Measurements from ENCODE around the gene MBNL2. TPM values are rescaled to one million over a fixed set of nuclear protein-coding genes. Genes with fewer than 3 reads are reported as not detected.

The MBNL2 gene
- total and polyA plus RNA-seq, 5 donors = 23.2 to 89.6 (median 75.8) TPM

- Histone ChIP-seq H3K27me3 (ENCODE audit: control insufficient read depth, insufficient read depth) (no peaks in the 10 kb centered on the region), H3K4me3 (ENCODE audit: low read length) (no peak overlapping the region), H3K4me1 (ENCODE audit: control insufficient read depth, insufficient read depth, low read length) (peaks cover 6% of the 10 kb centered on the region), H3K9me3 (ENCODE audit: control insufficient read depth, low read length) (no peaks in the 10 kb centered on the region), H3K27ac (ENCODE audit: low read length) (no peak overlapping the region)
- ATAC-seq (no peak), DNase-seq (no peak)
- intact Hi-C loops (cut with DNase I) = no loop called here
These were observed 163.0 kb downstream of the MBNL2 start for GRCh38 chr13:97385146-97385545.

GRCh38 chr13:97385854-97386253 is 163.7 kb downstream of the MBNL2 start:
- DNase-seq (no peak), ATAC-seq (no peak)
- Histone ChIP-seq H3K9me3 (ENCODE audit: control insufficient read depth, low read length) (no peaks in the 10 kb centered on the region), H3K27ac (ENCODE audit: low read length) (no peak overlapping the region), H3K4me3 (ENCODE audit: low read length) (no peak overlapping the region), H3K4me1 (ENCODE audit: control insufficient read depth, insufficient read depth, low read length) (peaks cover 6% of the 10 kb centered on the region), H3K27me3 (ENCODE audit: control insufficient read depth, insufficient read depth) (no peaks in the 10 kb centered on the region)
- WGBS = 92% methylated on average over 3 of the region's 3 CpGs
- intact Hi-C loops (cut with DNase I) = no loop called here

- intact Hi-C loops (cut with DNase I) = no loop called here
- peak overlapping the region; percentile 40 for H3K27ac ChIP-seq (ENCODE audit: low read length)
- no peak overlapping the region for H3K4me3 ChIP-seq (ENCODE audit: low read length)
- peaks cover 6% of the 10 kb centered on the region for H3K4me1 ChIP-seq (ENCODE audit: control insufficient read depth, insufficient read depth, low read length)
- H3K27me3 ChIP-seq (ENCODE audit: control insufficient read depth, insufficient read depth) = no peaks in the 10 kb centered on the region
- peak; percentile 46 to 60 for ATAC-seq
- peak; percentile 40 to 55 (median 48) for DNase-seq
- WGBS = 73% methylated on average over 4 of the region's 4 CpGs
- H3K9me3 ChIP-seq (ENCODE audit: control insufficient read depth, low read length) = no peaks in the 10 kb centered on the region
These were observed 164.8 kb downstream of the MBNL2 start for GRCh38 chr13:97386801-97387484.

- no peaks in the 10 kb centered on the region for H3K9me3 ChIP-seq (ENCODE audit: control insufficient read depth, low read length)
- no peak overlapping the region for H3K4me3 ChIP-seq (ENCODE audit: low read length)
- peak; percentile 42 to 68 for ATAC-seq
- intact Hi-C loops (cut with DNase I) = no loop called here
- WGBS = 91% methylated on average over 5 of the region's 5 CpGs
- H3K27me3 ChIP-seq (ENCODE audit: control insufficient read depth, insufficient read depth) = no peaks in the 10 kb centered on the region
- H3K4me1 ChIP-seq (ENCODE audit: control insufficient read depth, insufficient read depth, low read length) = peaks cover 6% of the 10 kb centered on the region
- peak overlapping the region; percentile 40 for H3K27ac ChIP-seq (ENCODE audit: low read length)
- DNase-seq = peak in 1 of 3 donors; percentile 42
These were observed 165.3 kb downstream of the MBNL2 start for GRCh38 chr13:97387485-97387839.

- DNase-seq (peak in 1 of 3 donors; percentile 38), ATAC-seq (peak; percentile 29 to 46)
- Histone ChIP-seq H3K9me3 (ENCODE audit: control insufficient read depth, low read length) (no peaks in the 10 kb centered on the region), H3K4me1 (ENCODE audit: control insufficient read depth, insufficient read depth, low read length) (peaks cover 6% of the 10 kb centered on the region), H3K27me3 (ENCODE audit: control insufficient read depth, insufficient read depth) (no peaks in the 10 kb centered on the region), H3K27ac (ENCODE audit: low read length) (no peak overlapping the region), H3K4me3 (ENCODE audit: low read length) (no peak overlapping the region)
- intact Hi-C loops (cut with DNase I) = no loop called here
- 91% methylated on average over 1 of the region's 1 CpG for WGBS
These were observed 165.8 kb downstream of the MBNL2 start for GRCh38 chr13:97387890-97388289.

- no peaks in the 10 kb centered on the region for H3K27me3 ChIP-seq (ENCODE audit: control insufficient read depth, insufficient read depth)
- DNase-seq (peak in 1 of 3 donors; percentile 29), ATAC-seq (no peak)
- H3K4me3 ChIP-seq (ENCODE audit: low read length) = no peak overlapping the region
- intact Hi-C loops (cut with DNase I) = no loop called here
- 60% methylated on average over 3 of the region's 3 CpGs for WGBS
- no peaks in the 10 kb centered on the region for H3K9me3 ChIP-seq (ENCODE audit: control insufficient read depth, low read length)
- peak overlapping the region; percentile 7 for H3K27ac ChIP-seq (ENCODE audit: low read length)
- peaks cover 6% of the 10 kb centered on the region for H3K4me1 ChIP-seq (ENCODE audit: control insufficient read depth, insufficient read depth, low read length)
These were observed 166.2 kb downstream of the MBNL2 start for GRCh38 chr13:97388373-97388772.

- H3K9me3 ChIP-seq (ENCODE audit: control insufficient read depth, low read length) = no peaks in the 10 kb centered on the region
- no peak overlapping the region for H3K4me3 ChIP-seq (ENCODE audit: low read length)
- intact Hi-C loops (cut with DNase I) = no loop called here
- H3K27me3 ChIP-seq (ENCODE audit: control insufficient read depth, insufficient read depth) = no peaks in the 10 kb centered on the region
- ATAC-seq (no peak), DNase-seq (no peak)
- H3K27ac ChIP-seq (ENCODE audit: low read length) = no peak overlapping the region
- peaks cover 3% of the 10 kb centered on the region for H3K4me1 ChIP-seq (ENCODE audit: control insufficient read depth, insufficient read depth, low read length)
- WGBS = 69% methylated on average over 3 of the region's 3 CpGs
These were observed 168.9 kb downstream of the MBNL2 start for GRCh38 chr13:97390941-97391600.

GRCh38 chr13:97392020-97392419 is 169.9 kb downstream of the MBNL2 start:
- no peak for DNase-seq
- no peak for ATAC-seq
- H3K4me1 ChIP-seq (ENCODE audit: control insufficient read depth, insufficient read depth, low read length) = peaks cover 2% of the 10 kb centered on the region
- no peak overlapping the region for H3K27ac ChIP-seq (ENCODE audit: low read length)
- no peaks in the 10 kb centered on the region for H3K27me3 ChIP-seq (ENCODE audit: control insufficient read depth, insufficient read depth)
- H3K9me3 ChIP-seq (ENCODE audit: control insufficient read depth, low read length) = no peaks in the 10 kb centered on the region
- H3K4me3 ChIP-seq (ENCODE audit: low read length) = no peak overlapping the region
- WGBS = 76% methylated on average over 1 of the region's 1 CpG
- intact Hi-C loops (cut with DNase I) = no loop called here

GRCh38 chr13:97394542-97394941 is 172.4 kb downstream of the MBNL2 start:
- Histone ChIP-seq H3K9me3 (ENCODE audit: control insufficient read depth, low read length) (no peaks in the 10 kb centered on the region), H3K27ac (ENCODE audit: low read length) (no peak overlapping the region), H3K4me3 (ENCODE audit: low read length) (no peak overlapping the region), H3K4me1 (ENCODE audit: control insufficient read depth, insufficient read depth, low read length) (peaks cover 2% of the 10 kb centered on the region), H3K27me3 (ENCODE audit: control insufficient read depth, insufficient read depth) (no peaks in the 10 kb centered on the region)
- no peak for ATAC-seq
- intact Hi-C loops (cut with DNase I) = no loop called here
- DNase-seq = no peak

- ATAC-seq = peak in 1 of 2 donors; percentile 40
- no peaks in the 10 kb centered on the region for H3K9me3 ChIP-seq (ENCODE audit: control insufficient read depth, low read length)
- no peaks in the 10 kb centered on the region for H3K27me3 ChIP-seq (ENCODE audit: control insufficient read depth, insufficient read depth)
- peaks cover 2% of the 10 kb centered on the region for H3K4me1 ChIP-seq (ENCODE audit: control insufficient read depth, insufficient read depth, low read length)
- DNase-seq = no peak
- intact Hi-C loops (cut with DNase I) = no loop called here
- 74% methylated on average over 4 of the region's 4 CpGs for WGBS
- H3K4me3 ChIP-seq (ENCODE audit: low read length) = no peak overlapping the region
- no peak overlapping the region for H3K27ac ChIP-seq (ENCODE audit: low read length)
These were observed 173.5 kb downstream of the MBNL2 start for GRCh38 chr13:97395447-97396136.

- peaks cover 2% of the 10 kb centered on the region for H3K4me1 ChIP-seq (ENCODE audit: control insufficient read depth, insufficient read depth, low read length)
- H3K27ac ChIP-seq (ENCODE audit: low read length) = no peak overlapping the region
- 75% methylated on average over 10 of the region's 10 CpGs for WGBS
- H3K4me3 ChIP-seq (ENCODE audit: low read length) = no peak overlapping the region
- ATAC-seq = no peak
- H3K9me3 ChIP-seq (ENCODE audit: control insufficient read depth, low read length) = no peaks in the 10 kb centered on the region
- H3K27me3 ChIP-seq (ENCODE audit: control insufficient read depth, insufficient read depth) = no peaks in the 10 kb centered on the region
- intact Hi-C loops (cut with DNase I) = no loop called here
- DNase-seq = no peak
These were observed 175.1 kb downstream of the MBNL2 start for GRCh38 chr13:97397267-97397666.

All from right cardiac atrium (tissue), 5 donors.